A549 (cell line): ENCODE measurements around the gene LASP1. TPM values are rescaled to one million over a fixed set of nuclear protein-coding genes. Genes with fewer than 3 reads are reported as not detected.

Source experiments
- ATAC-seq, 2 experiments: fragments of 200-7000 bp in 1 of 2; fragments of >200 bp in 1 of 2; cut with Nextera tagmentation in 1 of 2; cut with Tn5 transposase in 1 of 2; 3 replicates each; pipeline versions ENCODE4 v1.8.0 to v1.9.1; 2018 to 2020; ENCODE audit warnings: mild to moderate bottlenecking in 1 of 2, moderate library complexity in 1 of 2
- CTCF ChIA-PET: fragments of 300-600 bp; sonication (Branson Sonifier 250); formaldehyde crosslinking; extraction: SDS; loops from one replicate; lab custom pipeline; 2021; ENCODE audit warnings: antibody characterized with exemption, inconsistent platforms; lab: Yijun Ruan, JAX
- POLR2A ChIA-PET: fragments of 350-600 bp; formaldehyde crosslinking; extraction: SDS; loops from one replicate; lab custom pipeline; 2021; ENCODE audit warnings: antibody characterized with exemption, inconsistent platforms; lab: Yijun Ruan, JAX
- DNase-seq, 2 experiments: peaks; one replicate each; pipeline versions ENCODE4 v3.0.0 to v3.0.0-alpha.2; 2011 to 2016; ENCODE audit warnings: low read depth in 1 of 2, low spot score in 1 of 2
- FAIRE-seq: peaks from 2 replicates; lab custom pipeline; 2011; peaks lifted over from hg19 to GRCh38; lab: Jason Lieb, UNC
- H3K27ac ChIP-seq, 2 experiments: fragments of >200 bp; sonication (Bioruptor Twin); formaldehyde crosslinking; 3 replicates each; pipeline ENCODE4 v1.5.1; 2016 to 2017
- H3K4me1 ChIP-seq: fragments of >200 bp; sonication (Bioruptor Twin); formaldehyde crosslinking; 3 replicates; pipeline ENCODE4 v1.6.1; 2016
- H3K4me2 ChIP-seq: fragments of >200 bp; sonication (Bioruptor Twin); formaldehyde crosslinking; 3 replicates; pipeline ENCODE4 v1.6.1; 2016
- H3K4me3 ChIP-seq: fragments of >200 bp; sonication (Bioruptor Twin); formaldehyde crosslinking; 3 replicates; pipeline ENCODE4 v1.5.1; 2016
- H3K9me3 ChIP-seq: fragments of >200 bp; sonication (Bioruptor Twin); formaldehyde crosslinking; 3 replicates; pipeline ENCODE4 v1.6.1; 2016
- CBX8 ChIP-seq: fragments of 200-600 bp; sonication (generic); IDR thresholded peaks from 2 replicates; pipeline ENCODE4 v1.6.1; 2016
- CHD2 ChIP-seq: fragments of 150-350 bp; IDR thresholded peaks from 2 replicates; pipeline ENCODE4 v1.6.1; 2014; ENCODE audit warnings: low read length; ENCODE audit not compliant: partially characterized antibody
- EHF ChIP-seq: fragments of 250-450 bp; sonication (Bioruptor Pico); IDR thresholded peaks from 2 replicates; pipeline ENCODE4 v1.5.0; 2020; ENCODE audit warnings: mild to moderate bottlenecking
- EP300 ChIP-seq, 2 experiments: fragments of >200 bp; sonication (Bioruptor Twin); formaldehyde crosslinking; IDR thresholded peaks; 2 replicates in 1 of 2; 3 replicates in 1 of 2; pipeline ENCODE4 v1.6.1; 2016 to 2017
- FOSB ChIP-seq: fragments of 250-450 bp; sonication (Bioruptor Pico); IDR thresholded peaks from 2 replicates; pipeline ENCODE4 v1.5.0; 2020; ENCODE audit warnings: mild to moderate bottlenecking, moderate library complexity
- FOSL2 ChIP-seq, 2 experiments: fragments of 450-650 bp in 1 of 2; fragments of >200 bp in 1 of 2; sonication (Bioruptor Twin) in 1 of 2; formaldehyde crosslinking; IDR thresholded peaks; 2 replicates each; pipeline versions ENCODE4 v1.5.0 to v1.6.1; 2016 to 2020; ENCODE audit warnings: mild to moderate bottlenecking in 1 of 2, moderate library complexity in 1 of 2
- FOXS1 ChIP-seq: fragments of 250-450 bp; sonication (Bioruptor Pico); IDR thresholded peaks from 2 replicates; pipeline ENCODE4 v1.5.0; 2020; ENCODE audit warnings: mild to moderate bottlenecking, moderate library complexity
- GATA3 ChIP-seq: IDR thresholded peaks from 2 replicates; pipeline ENCODE4 v1.6.1; 2012; ENCODE audit warnings: borderline replicate concordance
- HDAC2 ChIP-seq: fragments of 200-600 bp; sonication (generic); IDR thresholded peaks from 2 replicates; pipeline ENCODE4 v1.6.1; 2016
- HEYL ChIP-seq: fragments of 250-450 bp; sonication (Bioruptor Pico); IDR thresholded peaks from 2 replicates; pipeline ENCODE4 v1.8.0; 2021; ENCODE audit warnings: mild to moderate bottlenecking, moderate library complexity
- HMGXB4 ChIP-seq: fragments of 250-450 bp; sonication (Bioruptor Pico); IDR thresholded peaks from 2 replicates; pipeline ENCODE4 v1.5.0; 2021; ENCODE audit warnings: mild to moderate bottlenecking, moderate library complexity, borderline replicate concordance
- HOXB5 ChIP-seq: fragments of 250-450 bp; sonication (Bioruptor Pico); IDR thresholded peaks from 2 replicates; pipeline ENCODE4 v1.5.0; 2020; ENCODE audit warnings: mild to moderate bottlenecking, moderate library complexity
- JUNB ChIP-seq: fragments of >200 bp; sonication (Bioruptor Twin); formaldehyde crosslinking; IDR thresholded peaks from 2 replicates; pipeline ENCODE4 v1.6.1; 2016
- KDM1A ChIP-seq: fragments of 200-600 bp; sonication (generic); IDR thresholded peaks from 2 replicates; pipeline ENCODE4 v1.6.1; 2016; ENCODE audit warnings: low read depth, mild to moderate bottlenecking
- MAX ChIP-seq: IDR thresholded peaks from 2 replicates; pipeline ENCODE4 v1.6.1; 2012
- MAZ ChIP-seq: fragments of 150-350 bp; IDR thresholded peaks from 2 replicates; pipeline ENCODE4 v1.6.1; 2014; ENCODE audit warnings: antibody characterized with exemption, low read depth, low read length, borderline replicate concordance
- MYC ChIP-seq: IDR thresholded peaks from 2 replicates; pipeline ENCODE4 v1.6.1; 2012; ENCODE audit warnings: mild to moderate bottlenecking, inconsistent platforms, low read length, improper control_type of control experiment, borderline replicate concordance
- NFE2L2 ChIP-seq: fragments of 150-350 bp; conservative IDR thresholded peaks from 2 replicates; pipeline ENCODE4 v1.6.1; 2014; ENCODE audit warnings: low read length
- NPAS2 ChIP-seq: fragments of 250-450 bp; sonication (Bioruptor Pico); IDR thresholded peaks from 2 replicates; pipeline ENCODE4 v1.8.0; 2022; ENCODE audit warnings: mild to moderate bottlenecking, moderate library complexity, borderline replicate concordance
- PHF8 ChIP-seq: fragments of 200-600 bp; sonication (generic); IDR thresholded peaks from 2 replicates; pipeline ENCODE4 v1.6.1; 2016; ENCODE audit warnings: low read depth, mild to moderate bottlenecking, antibody characterized with exemption, moderate library complexity, borderline replicate concordance
- POLR2A ChIP-seq: IDR thresholded peaks from 2 replicates; pipeline ENCODE4 v1.6.1; 2012; ENCODE audit warnings: mild to moderate bottlenecking, low read length
- RAD21 ChIP-seq, 2 experiments: fragments of >200 bp in 1 of 2; sonication (Bioruptor Twin) in 1 of 2; formaldehyde crosslinking in 1 of 2; IDR thresholded peaks in 1 of 2; conservative IDR thresholded peaks in 1 of 2; 2 replicates in 1 of 2; 3 replicates in 1 of 2; pipeline ENCODE4 v1.6.1; 2012 to 2018; ENCODE audit warnings: inconsistent platforms in 1 of 2
- RARB ChIP-seq: fragments of 250-450 bp; sonication (Bioruptor Pico); IDR thresholded peaks from 2 replicates; pipeline ENCODE4 v1.8.0; 2021; ENCODE audit warnings: mild to moderate bottlenecking, moderate library complexity
- RCOR1 ChIP-seq: fragments of 150-350 bp; IDR thresholded peaks from 2 replicates; pipeline ENCODE4 v1.6.1; 2014; ENCODE audit warnings: antibody characterized with exemption, low read length, low read depth
- RFX5 ChIP-seq: fragments of 450-650 bp; IDR thresholded peaks from 2 replicates; pipeline ENCODE4 v1.7.1; 2014; ENCODE audit warnings: antibody characterized with exemption, mild to moderate bottlenecking, moderate library complexity
- RNF2 ChIP-seq: fragments of 200-600 bp; sonication (generic); IDR thresholded peaks from 2 replicates; pipeline ENCODE4 v1.6.1; 2016; ENCODE audit warnings: low read depth, mild to moderate bottlenecking, antibody characterized with exemption, moderate library complexity, borderline replicate concordance
- SMC3 ChIP-seq: fragments of >200 bp; sonication (Bioruptor Twin); formaldehyde crosslinking; IDR thresholded peaks from 3 replicates; pipeline ENCODE4 v1.6.1; 2018; ENCODE audit warnings: inconsistent platforms
- SREBF2 ChIP-seq: fragments of 450-650 bp; IDR thresholded peaks from 2 replicates; pipeline ENCODE4 v1.6.1; 2014; ENCODE audit warnings: mild to moderate bottlenecking, moderate library complexity
- ZC3H11A ChIP-seq: fragments of 450-650 bp; IDR thresholded peaks from 2 replicates; pipeline ENCODE4 v1.6.1; 2014; ENCODE audit warnings: antibody characterized with exemption, mild to moderate bottlenecking
- ZSCAN20 ChIP-seq: fragments of 250-450 bp; sonication (Bioruptor Pico); IDR thresholded peaks from 2 replicates; pipeline ENCODE4 v1.8.0; 2022; ENCODE audit warnings: mild to moderate bottlenecking, moderate library complexity
- WGBS: methylation state at CpG from one replicate; pipeline ENCODE4 v1.1.6; 2017; ENCODE audit errors: missing lambda C conversion rate; 5-methylcytosine and 5-hydroxymethylcytosine counted together
- polyA minus RNA-seq: library from RNA; depleted of rRNA, polyadenylated mRNA; stranded (reverse); fragments of >200 nt; gene quantifications from 2 replicates; pipeline ENCODE4 v1.2.3, GENCODE V29; 2011; rRNA and poly(A)+ RNA removed
- polyA plus RNA-seq, 4 experiments: library from polyadenylated mRNA; depleted of rRNA in 3 of 4; stranded (reverse); fragments of >200 nt; fragmentation: RNase III in 1 of 4; extraction: RNeasy Plus Mini Kit Qiagen cat#74134 plus additional on column Dnase treatment in 1 of 4; gene quantifications; 2 replicates in 3 of 4; 3 replicates in 1 of 4; pipeline ENCODE4 v1.2.3, GENCODE V29; 2011 to 2017
- TF ChIP-seq, protein P1 (sequence below): fragments of 250-450 bp; sonication (Bioruptor Pico); IDR thresholded peaks from 2 replicates; pipeline ENCODE4 v1.5.0; 2020; ENCODE audit warnings: low read depth, mild to moderate bottlenecking, moderate library complexity
- TF ChIP-seq, protein P2 (sequence below): fragments of 450-650 bp; IDR thresholded peaks from 2 replicates; pipeline ENCODE4 v1.6.1; 2014; ENCODE audit warnings: antibody characterized with exemption
- TF ChIP-seq, protein P3 (sequence below): IDR thresholded peaks from 2 replicates; pipeline ENCODE4 v1.6.1; 2012
- TF ChIP-seq, protein P4 (sequence below): fragments of >200 bp; sonication (Bioruptor Twin); formaldehyde crosslinking; IDR thresholded peaks from 3 replicates; pipeline ENCODE4 v1.5.1; 2016

The LASP1 gene
- polyA plus RNA-seq (2011; rRNA removed) (145 and 152 TPM in 2 replicates), polyA plus RNA-seq (2017; fragmentation: RNase III; extraction: RNeasy Plus Mini Kit Qiagen cat#74134 plus additional on column Dnase treatment) (281 to 312 TPM (median 287 TPM) in 3 replicates), polyA minus RNA-seq (197 TPM in 2 replicates)
- 201 and 252 TPM in 2 replicates for polyA plus RNA-seq (2012; cell fraction: cytosol; rRNA removed)
- 247 and 316 TPM in 2 replicates for polyA plus RNA-seq (2012; cell fraction: nucleus; rRNA removed)

GRCh38 chr17:38869526-38870258 is at the start of gene LASP1:
LASP1 (plus strand) TSS chr17:38870058; CDS start chr17:38870190, 132 bp downstream.
- peak within 1 kb of the TSS; percentile 98 for H3K27ac ChIP-seq
- FAIRE-seq (no peak), DNase-seq (peak; percentile 83 to 90), ATAC-seq (peak; percentile 48 to 72)
- peak within 1 kb of the TSS; percentile 78 for H3K4me2 ChIP-seq
- 3% methylated on average over 42 of the region's 73 CpGs for WGBS
- H3K4me3 ChIP-seq = peak within 1 kb of the TSS; percentile 94
- H3K9me3 ChIP-seq = no peaks in the 10 kb centered on the region
- POLR2A ChIA-PET = interaction anchor here (0.6 to 6.5 kb wide), 24 partner anchors 8 to 330 kb away, joined by 3 to 83 read pairs (median 6); partner anchors contain the start of genes CWC25, FBXO47, MLLT6 and PIP4K2B
- peaks cover 30% of the 10 kb centered on the region for H3K4me1 ChIP-seq
- CTCF ChIA-PET = interaction anchor here (0.8 to 6.4 kb wide), 18 partner anchors 11 to 305 kb away, joined by 3 to 90 read pairs (median 4); partner anchors contain the start of gene FBXO47
- TF ChIP-seq FOSB (CRISPR knock-in tag) (no peak), HOXB5 (CRISPR knock-in tag) (peak; percentile 81), HDAC2 (no peak), GATA3 (peak; percentile 15; the same call in 1 of the 2 replicates), CHD2 (no peak), RAD21 (conservative IDR thresholded peaks at IDR 0.05 in 1 of 2, IDR thresholded peaks at IDR 0.05 in 1 of 2) (no peak; a peak in 1 of 5 replicates), FOSL2 (IDR thresholded peaks at IDR 0.05) (no peak), FOSL2 (CRISPR knock-in tag; IDR thresholded peaks at IDR 0.05) (no peak), FOXS1 (peak; percentile 19; the same call in 1 of the 2 replicates), NFE2L2 (no peak), RCOR1 (no peak), HMGXB4 (CRISPR knock-in tag) (0 out of 2 replicates have a peak, but pooled peaks have one; percentile 4), EHF (no peak), MYC (0 out of 2 replicates have a peak, but pooled peaks have one; percentile 27), MAX (peak; percentile 56), NPAS2 (CRISPR knock-in tag) (no peak), HEYL (CRISPR knock-in tag) (no peak), RNF2 (no peak), SREBF2 (no peak), ZSCAN20 (no peak), RFX5 (no peak; the same call in 1 of the 2 replicates), POLR2A (peak; percentile 98), EP300 (IDR thresholded peaks at IDR 0.05) (no peak), ZC3H11A (no peak), JUNB (no peak), PHF8 (peak; percentile 74; the same call in 1 of the 2 replicates), MAZ (no peak), CBX8 (no peak), RARB (CRISPR knock-in tag) (no peak), KDM1A (no peak), SMC3 (no peak; the same call in 2 of the 3 replicates)
- TF ChIP-seq, protein P1, sequence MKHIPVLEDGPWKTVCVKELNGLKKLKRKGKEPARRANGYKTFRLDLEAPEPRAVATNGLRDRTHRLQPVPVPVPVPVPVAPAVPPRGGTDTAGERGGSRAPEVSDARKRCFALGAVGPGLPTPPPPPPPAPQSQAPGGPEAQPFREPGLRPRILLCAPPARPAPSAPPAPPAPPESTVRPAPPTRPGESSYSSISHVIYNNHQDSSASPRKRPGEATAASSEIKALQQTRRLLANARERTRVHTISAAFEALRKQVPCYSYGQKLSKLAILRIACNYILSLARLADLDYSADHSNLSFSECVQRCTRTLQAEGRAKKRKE (CRISPR knock-in tag) = no peak; the same call in 1 of the 2 replicates
- TF ChIP-seq, protein P2, sequence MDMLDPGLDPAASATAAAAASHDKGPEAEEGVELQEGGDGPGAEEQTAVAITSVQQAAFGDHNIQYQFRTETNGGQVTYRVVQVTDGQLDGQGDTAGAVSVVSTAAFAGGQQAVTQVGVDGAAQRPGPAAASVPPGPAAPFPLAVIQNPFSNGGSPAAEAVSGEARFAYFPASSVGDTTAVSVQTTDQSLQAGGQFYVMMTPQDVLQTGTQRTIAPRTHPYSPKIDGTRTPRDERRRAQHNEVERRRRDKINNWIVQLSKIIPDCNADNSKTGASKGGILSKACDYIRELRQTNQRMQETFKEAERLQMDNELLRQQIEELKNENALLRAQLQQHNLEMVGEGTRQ = peak; percentile 18; the same call in 1 of the 2 replicates
- TF ChIP-seq, protein P3, sequence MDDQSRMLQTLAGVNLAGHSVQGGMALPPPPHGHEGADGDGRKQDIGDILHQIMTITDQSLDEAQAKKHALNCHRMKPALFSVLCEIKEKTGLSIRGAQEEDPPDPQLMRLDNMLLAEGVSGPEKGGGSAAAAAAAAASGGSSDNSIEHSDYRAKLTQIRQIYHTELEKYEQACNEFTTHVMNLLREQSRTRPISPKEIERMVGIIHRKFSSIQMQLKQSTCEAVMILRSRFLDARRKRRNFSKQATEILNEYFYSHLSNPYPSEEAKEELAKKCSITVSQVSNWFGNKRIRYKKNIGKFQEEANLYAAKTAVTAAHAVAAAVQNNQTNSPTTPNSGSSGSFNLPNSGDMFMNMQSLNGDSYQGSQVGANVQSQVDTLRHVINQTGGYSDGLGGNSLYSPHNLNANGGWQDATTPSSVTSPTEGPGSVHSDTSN = peak; percentile 17; the same call in 1 of the 2 replicates
- TF ChIP-seq, protein P4, sequence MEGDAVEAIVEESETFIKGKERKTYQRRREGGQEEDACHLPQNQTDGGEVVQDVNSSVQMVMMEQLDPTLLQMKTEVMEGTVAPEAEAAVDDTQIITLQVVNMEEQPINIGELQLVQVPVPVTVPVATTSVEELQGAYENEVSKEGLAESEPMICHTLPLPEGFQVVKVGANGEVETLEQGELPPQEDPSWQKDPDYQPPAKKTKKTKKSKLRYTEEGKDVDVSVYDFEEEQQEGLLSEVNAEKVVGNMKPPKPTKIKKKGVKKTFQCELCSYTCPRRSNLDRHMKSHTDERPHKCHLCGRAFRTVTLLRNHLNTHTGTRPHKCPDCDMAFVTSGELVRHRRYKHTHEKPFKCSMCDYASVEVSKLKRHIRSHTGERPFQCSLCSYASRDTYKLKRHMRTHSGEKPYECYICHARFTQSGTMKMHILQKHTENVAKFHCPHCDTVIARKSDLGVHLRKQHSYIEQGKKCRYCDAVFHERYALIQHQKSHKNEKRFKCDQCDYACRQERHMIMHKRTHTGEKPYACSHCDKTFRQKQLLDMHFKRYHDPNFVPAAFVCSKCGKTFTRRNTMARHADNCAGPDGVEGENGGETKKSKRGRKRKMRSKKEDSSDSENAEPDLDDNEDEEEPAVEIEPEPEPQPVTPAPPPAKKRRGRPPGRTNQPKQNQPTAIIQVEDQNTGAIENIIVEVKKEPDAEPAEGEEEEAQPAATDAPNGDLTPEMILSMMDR = no peak
